Gastroesophageal sphincter (tissue), 3 donors: Measurements from ENCODE around the gene CYTL1.

Source experiments
- POLR2A ChIP-seq, 2 donors: fragments of 450-650 bp; IDR thresholded peaks; one replicate each; pipeline ENCODE4 v1.6.1; 2017; ENCODE audit warnings: antibody characterized with exemption in 2 of 2, mild to moderate bottlenecking in 2 of 2, moderate library complexity in 1 of 2
- TF ChIP-seq, protein P1 (sequence below), 4 experiments: fragments of 200-600 bp in 2 of 4; fragments of 450-650 bp in 2 of 4; sonication (generic) in 1 of 4; IDR thresholded peaks; one replicate each; pipeline ENCODE4 v1.5.1; 2017 to 2019; ENCODE audit warnings: antibody characterized with exemption in 4 of 4, mild to moderate bottlenecking in 2 of 4, moderate library complexity in 2 of 4

DNA sequence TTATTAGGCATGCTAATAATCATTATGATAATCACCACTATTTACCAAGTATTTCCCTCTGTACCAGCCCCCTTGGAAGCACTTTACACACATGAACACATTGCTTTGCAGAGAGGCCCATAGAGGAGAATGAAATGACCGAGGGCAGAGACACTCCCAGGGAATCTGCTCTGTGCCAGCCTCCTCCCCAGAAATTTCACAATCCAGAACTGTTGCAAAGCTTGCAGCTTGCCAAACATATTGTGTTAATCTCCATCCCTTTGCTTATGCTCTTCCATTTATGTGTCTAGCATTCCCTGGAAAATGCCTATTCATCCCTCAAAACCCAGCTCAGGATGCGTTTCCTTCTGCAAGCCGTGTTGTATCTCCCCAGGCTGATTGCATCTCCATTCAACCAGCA lies 37.8 kb downstream of the CYTL1 start:
- TF ChIP-seq, protein P1, sequence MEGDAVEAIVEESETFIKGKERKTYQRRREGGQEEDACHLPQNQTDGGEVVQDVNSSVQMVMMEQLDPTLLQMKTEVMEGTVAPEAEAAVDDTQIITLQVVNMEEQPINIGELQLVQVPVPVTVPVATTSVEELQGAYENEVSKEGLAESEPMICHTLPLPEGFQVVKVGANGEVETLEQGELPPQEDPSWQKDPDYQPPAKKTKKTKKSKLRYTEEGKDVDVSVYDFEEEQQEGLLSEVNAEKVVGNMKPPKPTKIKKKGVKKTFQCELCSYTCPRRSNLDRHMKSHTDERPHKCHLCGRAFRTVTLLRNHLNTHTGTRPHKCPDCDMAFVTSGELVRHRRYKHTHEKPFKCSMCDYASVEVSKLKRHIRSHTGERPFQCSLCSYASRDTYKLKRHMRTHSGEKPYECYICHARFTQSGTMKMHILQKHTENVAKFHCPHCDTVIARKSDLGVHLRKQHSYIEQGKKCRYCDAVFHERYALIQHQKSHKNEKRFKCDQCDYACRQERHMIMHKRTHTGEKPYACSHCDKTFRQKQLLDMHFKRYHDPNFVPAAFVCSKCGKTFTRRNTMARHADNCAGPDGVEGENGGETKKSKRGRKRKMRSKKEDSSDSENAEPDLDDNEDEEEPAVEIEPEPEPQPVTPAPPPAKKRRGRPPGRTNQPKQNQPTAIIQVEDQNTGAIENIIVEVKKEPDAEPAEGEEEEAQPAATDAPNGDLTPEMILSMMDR (IDR thresholded peaks at IDR 0.05) = no peak
- no peak for TF ChIP-seq POLR2A (IDR thresholded peaks at IDR 0.05)
